HG03060 (cell line): ENCODE measurements around the gene IRAK2.
A peak's percentile ranks its signal among the peaks of the same experiment; 100 is the strongest.
"Not testable (repeated sequence)": the region's sequence is repeated elsewhere in the genome, so short reads cannot be mapped to it uniquely, and the experiment has no call there.

Experiments used
- ATAC-seq: cut with Tn5 transposase; IDR thresholded peaks from one replicate; pipeline ENCODE4 v1.9.1; 2021; ENCODE audit warnings: low read depth, moderate number of reproducible peaks; ENCODE audit not compliant: unreplicated experiment

Gene IRAK2

GRCh38 chr3:10248184-10248983 is 83.7 kb downstream of the IRAK2 start, which contains the start of gene TATDN2:
TSS of gene TATDN2 (plus strand) at chr3:10248459. CDS start at chr3:10249201, 742 bp downstream.
- peak; percentile 93 for ATAC-seq

GRCh38 chr3:10248984-10249748 is 84.4 kb downstream of the IRAK2 start:
- ATAC-seq = no peak

DNA sequence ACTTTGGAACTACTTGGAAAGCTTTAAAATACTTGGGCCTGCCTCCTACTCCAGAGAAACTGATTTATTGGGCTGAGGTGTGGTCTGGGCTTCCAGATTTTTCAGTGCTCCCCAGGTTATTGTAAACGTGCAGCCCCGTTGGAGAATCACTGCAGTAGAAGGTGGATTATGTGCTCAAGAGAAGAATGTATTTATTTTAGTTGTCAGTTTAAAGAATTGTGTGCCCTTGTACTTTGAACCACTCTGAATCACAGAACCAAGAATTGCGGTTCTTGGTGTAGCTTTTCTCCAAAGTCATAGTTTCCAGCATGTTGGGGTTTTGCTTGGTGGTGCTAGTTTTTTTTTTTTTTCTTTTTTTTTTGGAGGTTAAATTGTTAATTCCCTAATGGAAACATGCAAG is 85.1 kb downstream of the IRAK2 start:
- no peak for ATAC-seq

DNA sequence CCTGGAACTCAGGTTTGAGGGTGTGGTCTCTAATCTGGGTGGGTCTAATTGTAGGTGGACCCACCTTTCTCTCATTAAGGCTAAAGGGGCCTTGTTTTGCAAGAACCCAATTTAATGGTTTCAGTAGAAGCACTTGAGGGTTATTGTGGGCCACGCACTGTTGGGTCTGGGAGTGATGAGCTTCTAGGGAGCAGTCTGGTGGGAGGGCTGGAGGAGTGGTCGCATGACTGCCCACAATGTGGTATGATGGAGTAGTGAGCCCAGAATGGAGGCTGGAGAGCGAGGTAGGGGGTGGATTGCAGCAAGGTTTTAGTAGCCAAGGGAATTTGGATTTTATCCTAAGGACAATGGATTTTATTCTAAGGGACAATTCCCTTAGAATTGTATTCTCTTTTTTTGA is 86.3 kb downstream of the IRAK2 start:
- ATAC-seq = no peak

- no peak for ATAC-seq
These were observed 89.0 kb downstream of the IRAK2 start for GRCh38 chr3:10253731-10254130.

GRCh38 chr3:10255835-10256234 is 91.1 kb downstream of the IRAK2 start:
- no peak for ATAC-seq

DNA sequence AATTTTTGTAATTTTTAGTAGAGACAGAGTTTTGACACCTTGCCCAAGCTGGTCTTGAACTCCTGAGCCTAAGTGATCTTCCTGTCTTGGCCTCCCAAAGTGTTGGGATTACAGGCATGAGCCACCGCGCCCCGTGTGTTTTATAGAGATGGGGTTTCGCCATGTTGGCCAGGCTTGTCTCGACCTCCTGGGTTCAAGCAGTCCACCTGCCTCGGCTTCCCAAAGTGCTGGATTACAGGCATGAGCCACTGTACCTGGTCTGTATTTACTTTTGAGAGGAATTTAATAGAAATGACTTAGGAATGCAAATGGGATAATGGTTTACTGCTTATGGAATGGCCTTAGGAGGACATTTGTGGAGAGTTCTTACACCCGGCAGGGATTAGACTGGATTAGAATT is 94.3 kb downstream of the IRAK2 start:
- ATAC-seq = no peak

DNA sequence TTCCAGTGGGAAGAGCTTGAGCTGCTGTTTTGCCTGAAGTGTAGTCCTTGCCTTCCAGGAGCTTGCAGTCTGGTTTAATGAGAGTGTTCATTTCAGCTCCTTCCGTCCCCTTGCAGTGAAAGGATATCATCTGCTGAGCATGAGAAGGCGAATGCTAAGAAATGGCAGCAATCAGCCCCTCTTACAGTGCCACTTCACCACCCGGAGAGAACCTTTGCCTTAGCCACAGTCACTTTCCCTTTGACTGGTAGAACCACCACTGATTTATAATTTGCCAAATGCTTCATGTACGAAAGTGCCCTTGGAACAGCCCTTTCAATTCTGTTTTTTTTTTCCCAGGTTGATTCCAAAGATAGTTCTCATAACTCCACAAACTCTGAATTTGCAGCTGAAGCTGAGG is 95.1 kb downstream of the IRAK2 start:
- ATAC-seq = no peak

- no peak for ATAC-seq
These were observed 95.5 kb downstream of the IRAK2 start for GRCh38 chr3:10260211-10260701.

GRCh38 chr3:10262027-10262426 is 97.3 kb downstream of the IRAK2 start:
- no peak for ATAC-seq

- no peak for ATAC-seq
These were observed 99.1 kb downstream of the IRAK2 start for GRCh38 chr3:10263646-10264363.

DNA sequence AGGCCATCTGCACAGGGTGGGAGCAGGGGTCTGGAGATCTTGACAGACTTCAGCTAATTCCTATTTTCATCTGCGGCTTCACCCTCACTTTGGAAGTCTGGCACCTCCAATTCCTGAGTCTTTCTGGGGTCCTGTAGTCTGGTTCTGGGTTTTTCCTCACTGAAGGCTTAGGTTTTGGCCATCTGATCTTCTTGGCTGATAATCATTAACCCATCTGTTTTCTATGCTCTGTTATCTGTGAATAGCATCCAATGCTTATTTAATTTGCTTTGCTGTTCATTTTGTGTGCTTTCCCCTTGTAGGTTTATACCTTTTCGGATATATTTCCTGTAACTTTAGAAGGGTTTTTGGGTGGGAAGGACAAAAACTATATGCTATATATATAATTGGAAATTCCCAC is 101.1 kb downstream of the IRAK2 start:
- ATAC-seq = no peak

GRCh38 chr3:10266936-10267335 is 102.2 kb downstream of the IRAK2 start:
- ATAC-seq = not testable (repeated sequence)

GRCh38 chr3:10268116-10268515 is 103.4 kb downstream of the IRAK2 start:
- no peak for ATAC-seq

DNA sequence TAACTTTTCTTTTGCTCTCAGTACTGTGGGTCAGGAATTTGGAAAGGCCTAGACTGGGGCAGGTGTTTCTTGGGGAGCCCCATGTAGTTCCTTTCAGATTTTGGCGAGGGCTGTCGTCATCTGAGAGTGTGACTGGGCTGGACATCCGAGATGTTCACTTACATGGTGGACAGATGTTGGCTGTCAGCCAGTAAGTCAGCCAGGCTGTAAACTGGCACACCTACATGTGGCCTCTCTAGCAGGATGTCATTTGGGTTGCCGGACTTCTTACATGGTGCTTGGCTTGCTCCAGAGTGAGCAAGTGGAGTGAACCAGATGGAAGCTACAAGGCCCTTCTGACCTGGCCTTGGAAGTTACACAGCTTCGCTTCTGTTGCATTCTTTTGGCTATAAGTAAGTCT is 104.2 kb downstream of the IRAK2 start:
- no peak for ATAC-seq

DNA sequence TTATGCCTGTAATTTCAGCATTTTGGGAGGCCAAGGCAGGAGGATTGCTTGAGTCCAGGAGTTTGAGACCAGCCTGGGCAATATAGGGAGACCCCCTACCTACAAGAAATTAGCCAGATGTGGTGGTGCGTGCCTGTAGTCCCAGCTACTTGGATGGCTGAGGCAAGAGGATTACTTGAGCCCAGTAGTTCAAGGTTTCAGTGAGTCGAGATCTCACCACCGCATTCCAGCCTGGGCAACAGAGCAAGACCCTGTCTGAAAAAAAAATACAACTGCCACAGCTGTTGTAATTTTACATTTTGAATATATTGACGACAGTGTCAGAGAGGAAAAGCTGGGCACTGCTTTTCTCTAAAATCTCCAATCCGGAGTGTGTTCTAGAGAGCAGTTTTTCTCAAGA is 104.7 kb downstream of the IRAK2 start:
- no peak for ATAC-seq

DNA sequence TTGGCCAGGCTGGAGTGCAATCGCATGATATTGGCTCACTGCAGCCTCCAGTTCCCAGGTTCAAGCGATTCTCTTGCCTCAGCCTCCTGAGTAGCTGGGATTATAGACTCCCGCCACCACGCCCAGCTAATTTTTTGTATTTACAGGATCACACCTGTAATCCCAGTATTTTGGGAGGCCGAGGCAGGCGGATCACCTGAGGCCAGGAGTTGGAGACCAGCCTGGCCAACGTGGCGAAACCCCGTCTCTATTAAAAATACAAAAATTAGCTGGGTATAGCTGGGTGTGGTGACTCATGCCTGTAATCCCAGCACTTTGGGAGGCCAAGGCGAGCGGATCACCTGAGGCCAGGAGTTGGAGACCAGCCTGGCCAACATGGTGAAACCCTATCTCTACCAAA is 107.8 kb downstream of the IRAK2 start:
- ATAC-seq = not testable (repeated sequence)

GRCh38 chr3:10272977-10273376 is 108.3 kb downstream of the IRAK2 start:
- ATAC-seq = no peak

DNA sequence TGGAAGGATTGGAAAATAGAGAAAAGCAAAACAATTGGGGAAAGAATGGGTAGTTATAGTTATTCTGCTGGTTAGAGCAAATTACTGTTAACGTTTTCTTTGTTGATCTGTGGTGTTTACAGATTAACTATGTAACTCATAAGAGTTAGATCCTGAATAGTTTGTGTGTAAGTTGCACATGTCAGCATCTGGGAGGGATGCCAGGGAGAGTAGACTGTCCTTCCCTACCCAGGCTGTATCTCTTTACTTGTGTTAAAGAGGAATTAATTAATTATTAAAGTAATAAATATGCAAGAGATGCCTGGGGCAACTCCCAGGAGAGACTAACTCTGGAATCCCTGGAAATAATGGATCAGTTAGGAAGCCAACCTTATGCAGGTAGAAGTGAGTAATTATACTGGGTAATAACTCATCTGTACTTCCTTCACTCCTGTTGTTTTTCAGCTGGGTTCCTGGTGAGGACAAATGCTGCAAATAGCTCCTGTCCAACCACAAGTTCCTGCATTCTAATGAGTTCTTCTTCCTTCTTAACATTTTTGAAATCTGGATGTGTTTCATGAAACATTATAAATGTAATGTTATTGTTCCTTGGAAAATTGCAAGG is 109.1 kb downstream of the IRAK2 start:
- no peak for ATAC-seq

DNA sequence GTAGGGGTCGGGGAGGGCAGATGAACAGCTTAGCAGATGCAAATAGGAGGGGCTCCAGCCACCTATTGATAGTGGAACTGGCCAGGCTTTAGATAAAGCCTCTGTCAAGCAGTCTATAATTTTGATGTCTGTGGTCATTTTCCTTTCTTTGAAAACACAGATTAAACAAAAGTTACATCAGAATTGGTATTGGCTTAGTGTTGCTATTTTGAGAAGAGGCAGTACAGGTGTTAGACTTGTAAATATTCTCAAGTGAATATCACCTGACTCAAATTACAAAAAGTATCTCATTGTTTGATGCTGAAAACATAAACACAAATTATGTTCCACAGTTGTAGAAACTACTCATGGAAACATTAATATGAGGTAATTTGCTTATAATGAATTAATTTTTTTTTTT is 109.9 kb downstream of the IRAK2 start:
- ATAC-seq = no peak
